GM21529 (cell line): ENCODE measurements around the gene TMEM255B.

Experiments
- ATAC-seq: cut with Tn5 transposase; IDR thresholded peaks from one replicate; pipeline ENCODE4 v1.9.1; 2021; ENCODE audit not compliant: unreplicated experiment

Gene TMEM255B

DNA sequence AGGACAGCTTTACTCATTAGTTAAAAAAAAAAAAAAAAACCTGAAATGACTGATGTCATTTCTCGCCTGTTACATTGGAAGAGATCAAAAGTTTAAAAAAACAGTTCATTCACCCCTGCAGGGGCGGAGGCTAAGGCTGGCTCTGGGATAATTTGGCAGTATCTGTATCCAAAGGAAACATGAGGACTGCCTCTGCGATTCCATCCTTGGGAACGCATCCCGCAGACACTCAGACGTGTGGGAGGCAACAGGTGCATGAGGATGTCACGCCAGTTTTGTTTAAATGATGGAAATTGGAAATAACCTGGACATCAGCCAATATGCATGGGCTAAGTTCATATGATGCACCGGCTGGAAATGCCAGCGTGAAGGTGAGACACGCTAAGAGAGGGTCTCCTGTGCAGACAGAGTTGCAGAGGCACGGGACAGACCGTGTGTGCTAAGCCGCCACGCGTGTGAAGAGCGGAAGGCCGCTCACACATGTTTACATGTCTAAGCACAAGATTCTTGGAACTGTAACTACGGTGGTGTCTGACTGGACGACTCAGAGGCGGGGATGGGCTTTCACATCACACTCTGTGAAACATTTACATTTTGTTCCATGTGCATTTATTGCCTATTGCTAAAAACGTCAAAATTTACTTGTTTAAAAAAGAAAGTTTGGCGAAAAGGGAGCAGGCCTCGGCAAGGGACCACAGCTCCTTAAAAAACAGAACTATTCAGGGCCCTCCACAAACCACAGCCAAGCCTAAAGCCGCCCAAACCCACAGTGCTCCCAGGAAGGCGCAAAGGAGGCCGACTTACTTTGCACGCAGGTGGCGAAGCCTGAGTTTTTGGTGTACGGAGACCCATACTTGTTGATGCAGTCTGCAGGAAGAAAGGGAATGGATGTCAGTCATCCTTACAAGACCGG is 87.0 kb downstream of the TMEM255B start:
- ATAC-seq, result no peak

GRCh38 chr13:113846636-113847318 is 87.8 kb downstream of the TMEM255B start:
- ATAC-seq, result no peak

DNA sequence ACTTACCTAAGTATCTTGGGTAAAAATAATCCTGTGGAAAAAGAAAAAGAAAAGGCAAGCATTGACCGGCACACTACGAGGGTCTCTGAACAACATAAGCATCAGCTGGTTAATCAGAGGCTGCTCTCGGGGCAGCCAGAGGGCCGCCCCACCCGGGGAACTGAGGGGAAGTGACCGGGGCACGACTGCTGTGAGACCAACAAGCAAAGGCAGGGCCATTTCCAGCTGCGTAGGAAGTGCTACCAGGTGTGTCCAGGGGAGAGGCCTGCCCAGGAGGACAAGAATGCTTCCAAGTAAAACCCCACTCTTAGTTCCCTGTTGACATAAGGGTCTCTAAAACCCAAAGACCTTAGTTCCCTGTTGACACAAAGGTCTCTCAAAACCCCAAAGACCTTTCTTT is 89.0 kb downstream of the TMEM255B start:
- no peak for ATAC-seq

DNA sequence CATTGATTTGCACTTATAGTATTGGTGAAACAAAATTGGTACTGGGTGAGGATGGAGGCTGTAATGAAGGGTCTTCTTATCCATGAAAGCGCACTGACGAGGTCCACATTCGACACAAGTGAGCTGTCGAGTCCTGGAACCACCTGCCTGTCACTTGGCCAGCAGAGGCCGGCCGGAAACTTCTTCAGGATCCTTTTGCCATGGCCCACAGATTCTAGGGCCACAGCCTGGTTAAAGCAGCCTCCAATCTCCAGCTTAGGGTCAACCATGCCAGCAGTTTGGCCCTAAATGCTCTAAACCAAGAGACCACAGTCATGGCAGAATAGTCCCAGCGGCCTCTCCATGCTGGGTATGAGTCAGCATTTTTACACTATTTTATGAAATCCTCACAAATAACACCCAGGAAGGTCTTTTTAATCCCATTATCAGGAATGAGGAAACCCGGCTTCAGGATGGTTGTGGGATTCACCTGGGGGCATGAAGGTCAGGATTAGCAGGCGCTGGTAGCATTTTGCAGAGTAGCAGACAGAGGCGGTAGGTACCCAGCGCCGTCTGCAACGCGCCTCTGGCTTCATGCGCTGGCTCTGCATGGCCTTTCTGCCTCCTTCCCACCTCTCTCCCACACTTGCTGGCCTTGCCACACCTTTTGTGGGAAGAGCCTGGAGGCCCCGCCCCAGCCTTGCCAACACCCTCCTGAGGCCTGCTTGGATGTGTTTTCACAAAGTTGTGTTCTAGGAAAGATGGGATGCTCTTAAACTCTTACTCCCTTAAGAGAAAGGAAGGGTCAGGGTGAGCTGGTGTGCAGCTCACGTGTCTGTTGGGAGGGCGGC is 89.6 kb downstream of the TMEM255B start:
- no peak for ATAC-seq

GRCh38 chr13:113849546-113849945 is 90.5 kb downstream of the TMEM255B start:
- no peak for ATAC-seq

GRCh38 chr13:113849981-113850721 is 91.1 kb downstream of the TMEM255B start:
- ATAC-seq, result no peak

GRCh38 chr13:113850722-113851479 is 91.9 kb downstream of the TMEM255B start:
- no peak for ATAC-seq

GRCh38 chr13:113851480-113851803 is 92.4 kb downstream of the TMEM255B start:
- ATAC-seq, result no peak

DNA sequence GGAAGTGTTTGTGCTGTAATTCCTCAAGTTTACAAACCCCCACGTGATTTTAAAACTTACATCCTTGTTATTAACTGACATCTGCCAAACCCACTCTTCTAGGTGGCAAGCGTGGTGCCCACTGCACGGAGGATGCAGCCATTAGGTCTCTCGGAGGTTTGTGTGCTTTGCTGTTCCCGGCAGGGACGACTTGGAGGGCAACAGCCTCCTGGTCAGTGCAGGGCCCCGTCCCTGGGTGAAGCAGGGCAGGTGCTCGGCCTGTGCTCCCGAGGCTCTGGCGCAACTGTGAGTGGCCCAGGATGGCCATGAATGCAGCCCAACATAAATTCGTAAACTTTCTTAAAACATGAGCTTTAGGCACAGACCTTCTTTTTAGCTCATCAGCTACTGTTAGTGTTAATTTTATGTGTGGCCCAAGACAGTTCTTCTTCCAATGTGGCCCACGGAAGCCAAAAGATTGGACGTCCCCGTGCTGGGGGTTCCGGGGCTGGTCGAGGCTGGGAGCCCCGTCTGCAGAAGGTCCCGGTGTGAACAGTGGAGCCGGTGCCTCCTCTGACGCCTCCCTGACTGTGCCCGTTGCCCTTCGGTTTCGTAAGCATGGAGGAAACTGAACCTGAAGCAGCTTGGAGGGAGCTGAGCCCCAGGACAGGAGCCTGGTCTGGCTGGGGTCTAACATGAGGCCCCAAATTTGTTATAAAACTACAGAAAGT is 93.0 kb downstream of the TMEM255B start:
- no peak for ATAC-seq

- no peak for ATAC-seq
Observed at GRCh38 chr13:113852536-113853517, 93.8 kb downstream of the TMEM255B start.

- no peak for ATAC-seq
Observed at GRCh38 chr13:113853518-113854237, 94.7 kb downstream of the TMEM255B start.

- no peak for ATAC-seq
Observed at GRCh38 chr13:113854238-113855011, 95.4 kb downstream of the TMEM255B start.

DNA sequence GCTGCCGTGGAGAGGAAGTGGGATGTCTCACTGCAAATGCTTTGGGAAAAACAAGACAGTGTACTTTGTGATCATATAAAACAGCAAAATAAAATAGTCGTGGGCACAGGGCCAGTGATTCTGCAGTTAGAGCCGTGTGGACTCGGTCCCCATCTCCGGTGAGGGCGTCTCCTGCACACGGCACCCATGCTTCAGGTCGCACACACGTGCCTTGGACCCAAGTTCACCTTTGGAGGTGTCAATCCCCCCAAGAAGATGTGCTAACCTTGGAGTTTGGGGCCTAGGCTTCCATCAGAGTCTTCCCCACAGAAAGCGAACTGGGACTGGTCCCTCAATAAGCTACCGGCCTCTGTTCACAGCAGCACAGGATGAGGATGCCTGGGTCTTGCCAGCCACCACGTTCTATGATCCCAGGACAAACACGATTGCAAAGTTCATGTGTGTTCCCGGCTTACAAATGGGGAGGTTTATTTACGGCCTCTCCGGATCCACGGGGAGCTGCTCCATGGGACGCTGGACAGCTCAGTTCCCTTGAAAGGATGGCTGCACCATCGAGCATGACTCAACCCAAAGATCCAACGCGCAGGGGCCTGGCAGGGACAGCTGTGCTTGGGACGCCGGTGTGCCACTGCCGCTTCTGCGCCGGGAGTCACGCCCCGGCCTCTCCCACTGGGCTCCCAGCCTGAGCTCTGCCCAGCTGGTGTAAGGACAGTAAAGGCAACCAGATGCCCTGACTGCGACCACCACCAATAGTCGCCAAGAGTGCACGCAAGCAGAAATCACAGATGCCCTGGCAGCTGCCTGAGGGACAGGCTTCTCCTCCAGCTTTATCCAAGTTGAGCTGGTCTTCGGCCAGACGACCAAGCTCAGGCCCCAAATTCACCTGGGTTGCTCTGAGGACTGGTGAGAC is 96.2 kb downstream of the TMEM255B start:
- no peak for ATAC-seq

DNA sequence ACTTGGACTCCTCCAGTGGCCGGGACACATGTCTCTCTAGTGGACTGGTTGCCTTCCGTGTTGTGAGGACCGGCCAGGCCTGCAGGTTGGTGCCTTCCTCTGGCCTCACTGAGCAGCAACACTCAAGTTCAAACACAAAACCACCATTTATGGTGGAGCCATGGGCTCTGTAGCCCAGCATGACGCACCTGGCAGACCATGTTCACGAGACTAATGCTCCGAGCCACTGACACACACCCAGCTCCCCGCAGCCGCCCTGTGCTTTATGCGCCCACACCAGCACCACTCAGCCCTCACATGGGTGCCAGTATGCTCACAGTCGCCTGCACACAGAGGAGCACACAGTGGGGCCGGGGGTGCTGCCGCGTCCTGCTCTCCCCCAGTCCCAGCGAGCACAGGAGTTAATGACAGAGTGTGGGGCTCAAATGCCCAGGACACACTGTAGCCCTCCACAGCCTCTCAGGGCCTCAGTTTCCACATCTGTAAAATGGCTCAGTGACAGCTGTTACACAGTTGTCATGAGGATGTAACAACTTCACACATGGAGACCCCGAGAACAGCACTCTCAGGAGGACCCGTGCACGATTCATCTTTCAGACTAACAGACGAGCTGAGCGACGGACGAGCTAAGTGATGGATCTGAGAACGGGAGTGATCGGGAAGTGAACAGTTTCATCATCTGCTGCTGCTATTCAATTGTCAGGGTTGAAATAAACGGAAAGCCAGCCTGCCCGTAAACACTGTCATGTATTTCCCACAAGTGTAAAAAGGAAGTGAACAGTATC is 97.1 kb downstream of the TMEM255B start:
- ATAC-seq, result no peak

DNA sequence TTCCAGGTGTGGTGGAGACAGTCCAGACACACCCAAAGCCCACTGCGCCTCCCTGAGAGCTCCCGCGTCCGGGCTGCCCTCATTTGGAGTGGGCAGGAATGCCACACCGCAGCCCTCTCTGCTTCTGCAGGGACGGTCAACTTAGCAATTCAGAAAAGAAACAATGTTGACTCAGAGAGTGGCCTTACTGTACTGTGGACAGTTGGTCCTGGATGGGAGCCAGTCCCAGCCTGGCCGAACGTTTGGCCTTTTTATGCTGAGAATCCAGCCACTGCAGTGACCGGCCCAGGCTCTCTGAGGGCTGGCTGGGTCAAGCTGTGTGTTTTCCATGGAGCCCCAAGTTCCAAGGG is 97.7 kb downstream of the TMEM255B start:
- no peak for ATAC-seq
